ENCODE measurements around the gene NUP188.

DNA sequence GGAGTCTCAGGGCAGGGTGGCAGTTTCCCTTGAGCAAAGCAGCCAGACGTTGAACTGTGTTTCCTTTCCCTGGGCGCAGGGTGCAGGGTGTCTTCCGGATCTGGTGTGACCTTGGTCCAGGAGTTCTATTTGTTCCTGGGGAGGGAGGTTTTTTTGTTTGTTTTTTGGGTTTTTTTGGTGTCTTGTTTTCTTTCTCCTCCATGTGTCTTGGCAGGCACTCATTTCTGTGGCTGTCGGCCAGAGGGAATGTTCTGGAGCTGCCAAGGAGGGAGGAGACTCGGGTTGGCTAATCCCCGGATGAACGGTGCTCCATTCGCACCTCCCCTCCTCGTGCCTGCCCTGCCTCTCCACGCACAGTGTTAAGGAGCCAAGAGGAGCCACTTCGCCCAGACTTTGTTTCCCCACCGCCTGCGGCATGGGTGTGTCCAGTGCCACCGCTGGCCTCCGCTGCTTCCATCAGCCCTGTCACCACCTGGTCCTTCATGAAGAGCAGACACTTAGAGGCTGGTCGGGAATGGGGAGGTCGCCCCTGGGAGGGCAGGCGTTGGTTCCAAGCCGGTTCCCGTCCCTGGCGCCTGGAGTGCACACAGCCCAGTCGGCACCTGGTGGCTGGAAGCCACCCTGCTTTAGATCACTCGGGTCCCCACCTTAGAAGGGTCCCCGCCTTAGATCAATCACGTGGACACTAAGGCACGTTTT lies 30.2 kb upstream of the NUP188 start:
- TF ChIP-seq, protein P1, sequence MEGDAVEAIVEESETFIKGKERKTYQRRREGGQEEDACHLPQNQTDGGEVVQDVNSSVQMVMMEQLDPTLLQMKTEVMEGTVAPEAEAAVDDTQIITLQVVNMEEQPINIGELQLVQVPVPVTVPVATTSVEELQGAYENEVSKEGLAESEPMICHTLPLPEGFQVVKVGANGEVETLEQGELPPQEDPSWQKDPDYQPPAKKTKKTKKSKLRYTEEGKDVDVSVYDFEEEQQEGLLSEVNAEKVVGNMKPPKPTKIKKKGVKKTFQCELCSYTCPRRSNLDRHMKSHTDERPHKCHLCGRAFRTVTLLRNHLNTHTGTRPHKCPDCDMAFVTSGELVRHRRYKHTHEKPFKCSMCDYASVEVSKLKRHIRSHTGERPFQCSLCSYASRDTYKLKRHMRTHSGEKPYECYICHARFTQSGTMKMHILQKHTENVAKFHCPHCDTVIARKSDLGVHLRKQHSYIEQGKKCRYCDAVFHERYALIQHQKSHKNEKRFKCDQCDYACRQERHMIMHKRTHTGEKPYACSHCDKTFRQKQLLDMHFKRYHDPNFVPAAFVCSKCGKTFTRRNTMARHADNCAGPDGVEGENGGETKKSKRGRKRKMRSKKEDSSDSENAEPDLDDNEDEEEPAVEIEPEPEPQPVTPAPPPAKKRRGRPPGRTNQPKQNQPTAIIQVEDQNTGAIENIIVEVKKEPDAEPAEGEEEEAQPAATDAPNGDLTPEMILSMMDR (optimal IDR thresholded peaks at IDR 0.05 in 1 of 3, IDR thresholded peaks at IDR 0.05 in 1 of 3, conservative IDR thresholded peaks at IDR 0.05 in 1 of 3; ENCODE audit: extremely low read depth in 1 of 3, insufficient read depth in 2 of 3, low read length in 3 of 3) = no peak
- TF ChIP-seq EZH2 (IDR thresholded peaks at IDR 0.05; ENCODE audit: low read length) = no peak
